ENCODE data around the gene POMC. TPM values are rescaled to one million over a fixed set of nuclear protein-coding genes. Genes with fewer than 3 reads are reported as not detected.

Gene POMC
- total RNA-seq = 1 to 10 TPM; 4.9 to 6.6 (median 6.0) TPM
- total RNA-seq (2013) = 4.6 TPM

DNA sequence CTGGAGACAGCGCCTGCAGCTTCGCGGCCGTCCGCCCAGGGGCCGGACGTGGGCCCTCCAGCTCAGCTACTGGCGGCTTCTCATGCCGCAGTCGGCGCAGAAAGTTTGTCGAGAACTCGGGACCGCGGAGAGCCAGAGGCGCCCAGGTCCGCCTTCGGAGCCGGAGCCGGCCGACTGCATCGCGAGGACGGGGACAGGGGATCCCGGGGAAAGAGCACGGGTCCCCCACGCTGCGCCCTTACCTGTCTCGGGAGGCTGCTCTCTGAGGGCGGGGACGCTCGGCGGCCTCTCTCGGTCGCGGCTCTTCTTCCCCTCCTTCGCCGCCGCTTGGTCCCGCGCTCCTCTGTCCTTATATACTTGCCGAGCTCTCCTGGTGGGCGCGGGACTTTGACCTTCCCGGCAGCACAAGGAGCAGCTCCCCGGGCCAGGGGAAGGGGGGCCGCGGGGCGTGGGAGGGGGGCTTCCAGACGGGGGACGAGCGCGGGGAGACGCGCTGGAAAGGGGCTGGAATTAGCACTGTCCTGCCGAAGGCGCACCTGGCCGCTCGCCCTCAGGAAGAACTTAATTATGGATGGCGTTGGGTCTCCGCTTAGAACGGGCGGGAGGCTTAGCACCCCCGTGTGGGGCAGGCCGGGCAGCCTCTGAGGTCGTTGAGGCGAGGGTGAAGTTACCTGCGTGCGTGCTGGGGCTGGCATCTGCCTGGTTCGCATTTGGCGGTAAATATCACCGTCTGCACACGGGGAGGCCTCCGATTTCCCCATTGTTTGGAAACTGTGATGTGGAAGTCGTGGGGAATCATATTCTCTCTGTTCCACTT, at the start of gene POMC:
Gene POMC, minus strand, starts transcription at position 325 of the 817 bp plus-strand sequence. CDS start 3,808 bp downstream, outside the sequence.
- DNase-seq = peak; percentile 34 to 53
- intact Hi-C loops (cut with micrococcal nuclease) = no loop called here
- WGBS (ENCODE audit: insufficient coverage) = 6% methylated on average over 75 of the region's 75 CpGs
- Histone ChIP-seq H3K4me1 (ENCODE audit: control insufficient read depth, insufficient read depth, low read length) (peaks cover 19% of the 10 kb centered on the region), H3K36me3 (ENCODE audit: control insufficient read depth, insufficient read depth, low read length) (no peaks in the 10 kb centered on the region), H3K27me3 (ENCODE audit: control insufficient read depth, insufficient read depth, low read length) (peaks cover 31% of the 10 kb centered on the region), H3K27ac (ENCODE audit: low read length) (no peak within 1 kb of the TSS), H3K9me3 (ENCODE audit: control insufficient read depth, insufficient read depth, low read length) (no peaks in the 10 kb centered on the region), H3K4me3 (ENCODE audit: low read length) (peak within 1 kb of the TSS; percentile 17)
- Mint-ChIP-seq H3K36me3 (no peaks in the 10 kb centered on the region), H3K4me1 (peaks cover 0 to 12% of the 10 kb centered on the region in 2 donors), H3K27ac (peak within 1 kb of the TSS in 1 of 2 donors; percentile 20), H3K27me3 (ENCODE audit: low read depth in 2 of 2) (peaks cover 64 to 65% of the 10 kb centered on the region in 2 donors), H3K9me3 (no peaks in the 10 kb centered on the region), H3K4me3 (peak within 1 kb of the TSS; percentile 68)
- TF ChIP-seq, protein P1, sequence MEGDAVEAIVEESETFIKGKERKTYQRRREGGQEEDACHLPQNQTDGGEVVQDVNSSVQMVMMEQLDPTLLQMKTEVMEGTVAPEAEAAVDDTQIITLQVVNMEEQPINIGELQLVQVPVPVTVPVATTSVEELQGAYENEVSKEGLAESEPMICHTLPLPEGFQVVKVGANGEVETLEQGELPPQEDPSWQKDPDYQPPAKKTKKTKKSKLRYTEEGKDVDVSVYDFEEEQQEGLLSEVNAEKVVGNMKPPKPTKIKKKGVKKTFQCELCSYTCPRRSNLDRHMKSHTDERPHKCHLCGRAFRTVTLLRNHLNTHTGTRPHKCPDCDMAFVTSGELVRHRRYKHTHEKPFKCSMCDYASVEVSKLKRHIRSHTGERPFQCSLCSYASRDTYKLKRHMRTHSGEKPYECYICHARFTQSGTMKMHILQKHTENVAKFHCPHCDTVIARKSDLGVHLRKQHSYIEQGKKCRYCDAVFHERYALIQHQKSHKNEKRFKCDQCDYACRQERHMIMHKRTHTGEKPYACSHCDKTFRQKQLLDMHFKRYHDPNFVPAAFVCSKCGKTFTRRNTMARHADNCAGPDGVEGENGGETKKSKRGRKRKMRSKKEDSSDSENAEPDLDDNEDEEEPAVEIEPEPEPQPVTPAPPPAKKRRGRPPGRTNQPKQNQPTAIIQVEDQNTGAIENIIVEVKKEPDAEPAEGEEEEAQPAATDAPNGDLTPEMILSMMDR (IDR thresholded peaks at IDR 0.05) = no peak
- peak; percentile 69 to 87 (median 74) for ATAC-seq

DNA sequence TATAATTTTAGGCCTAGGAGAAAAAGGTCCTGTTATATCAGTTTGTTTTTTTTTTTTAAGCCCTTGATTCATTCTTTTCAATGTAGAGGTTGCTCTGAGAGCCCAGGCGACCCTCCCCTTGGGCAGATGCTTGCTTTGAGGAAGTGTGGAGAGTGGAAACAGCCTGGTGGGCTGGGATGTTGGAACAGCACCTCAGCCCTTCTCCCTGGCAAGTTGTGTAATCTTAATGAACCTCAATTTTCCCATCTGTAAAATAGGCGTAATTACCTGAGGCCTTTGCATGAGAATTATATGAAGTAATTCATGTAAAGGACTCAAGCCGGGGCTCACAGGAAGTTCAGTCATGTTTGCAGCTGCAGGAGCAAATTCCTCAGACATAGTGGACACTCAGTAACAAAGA, 49.7 kb upstream of the POMC start:
- Histone ChIP-seq H3K27ac (ENCODE audit: low read length) (no peak overlapping the region), H3K4me1 (ENCODE audit: control insufficient read depth, insufficient read depth, low read length) (peaks cover 17% of the 10 kb centered on the region), H3K4me3 (ENCODE audit: low read length) (no peak overlapping the region), H3K9me3 (ENCODE audit: control insufficient read depth, insufficient read depth, low read length) (no peaks in the 10 kb centered on the region), H3K36me3 (ENCODE audit: control insufficient read depth, insufficient read depth, low read length) (no peaks in the 10 kb centered on the region), H3K27me3 (ENCODE audit: control insufficient read depth, insufficient read depth, low read length) (no peaks in the 10 kb centered on the region)
- Mint-ChIP-seq H3K4me3 (no peak overlapping the region), H3K4me1 (peaks cover 0 to 17% of the 10 kb centered on the region in 2 donors), H3K27me3 (ENCODE audit: low read depth in 2 of 2) (no peaks in the 10 kb centered on the region), H3K9me3 (no peaks in the 10 kb centered on the region), H3K36me3 (no peaks in the 10 kb centered on the region), H3K27ac (no peak overlapping the region)
- DNase-seq (no peak), ATAC-seq (no peak)
- intact Hi-C loops (cut with micrococcal nuclease) = no loop called here
- 94% methylated on average over 3 of the region's 3 CpGs for WGBS (ENCODE audit: insufficient coverage)
- TF ChIP-seq, protein P1 (IDR thresholded peaks at IDR 0.05) = no peak

DNA sequence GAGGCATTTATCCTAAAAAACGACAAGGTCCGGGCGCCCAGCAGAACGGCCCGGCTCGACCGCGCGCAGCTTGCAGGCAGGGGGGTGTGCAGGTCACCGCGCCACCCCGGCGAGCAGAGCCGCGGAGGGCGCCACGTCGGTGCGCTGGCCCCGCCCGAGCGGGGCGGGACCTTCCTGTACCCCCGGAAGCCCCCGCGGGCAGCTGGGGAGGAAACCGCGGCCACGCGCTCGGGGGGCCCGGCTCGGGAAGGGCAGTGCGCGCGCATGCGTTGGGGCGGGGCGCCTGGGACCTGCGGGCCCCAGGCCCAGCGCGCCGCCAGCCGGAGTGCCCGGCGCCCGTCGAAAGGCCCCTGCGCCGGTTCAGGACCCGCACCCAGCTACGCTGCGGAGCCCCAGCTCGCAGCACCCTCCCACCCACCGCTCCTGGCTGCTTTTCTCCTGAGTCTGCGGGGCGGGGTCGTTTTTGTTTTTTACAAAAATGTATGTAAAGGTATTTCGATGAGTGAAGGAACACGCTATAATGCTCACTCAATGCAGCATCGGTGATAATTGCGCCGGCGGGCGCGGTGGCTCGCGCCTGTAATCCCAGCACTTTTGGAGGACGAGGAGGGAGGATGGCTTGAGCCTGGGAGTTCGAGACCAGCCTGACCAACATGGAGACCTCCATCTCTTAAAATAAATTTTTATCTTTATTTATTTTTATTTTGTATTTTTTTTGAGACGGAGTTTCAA, 47.7 kb upstream of the POMC start:
- intact Hi-C loops (cut with micrococcal nuclease) = no loop called here
- no peaks in the 10 kb centered on the region for H3K9me3 Mint-ChIP-seq
- H3K36me3 Mint-ChIP-seq = no peaks in the 10 kb centered on the region
- peak overlapping the region; percentile 72 for H3K4me3 ChIP-seq (ENCODE audit: low read length)
- peak overlapping the region; percentile 81 for H3K27ac ChIP-seq (ENCODE audit: low read length)
- H3K27me3 Mint-ChIP-seq (ENCODE audit: low read depth in 2 of 2) = no peaks in the 10 kb centered on the region
- H3K4me1 Mint-ChIP-seq = peaks cover 0 to 7% of the 10 kb centered on the region in 2 donors
- 2% methylated on average over 69 of the region's 71 CpGs for WGBS (ENCODE audit: insufficient coverage)
- DNase-seq (peak; percentile 87 to 91), ATAC-seq (peak; percentile 96 to 97 (median 96))
- H3K27me3 ChIP-seq (ENCODE audit: control insufficient read depth, insufficient read depth, low read length) = no peaks in the 10 kb centered on the region
- peak overlapping the region; percentile 80 for H3K4me3 Mint-ChIP-seq
- H3K9me3 ChIP-seq (ENCODE audit: control insufficient read depth, insufficient read depth, low read length) = no peaks in the 10 kb centered on the region
- H3K36me3 ChIP-seq (ENCODE audit: control insufficient read depth, insufficient read depth, low read length) = no peaks in the 10 kb centered on the region
- TF ChIP-seq, protein P1 (IDR thresholded peaks at IDR 0.05) = no peak
- H3K4me1 ChIP-seq (ENCODE audit: control insufficient read depth, insufficient read depth, low read length) = peaks cover 17% of the 10 kb centered on the region
- peak overlapping the region; percentile 83 for H3K27ac Mint-ChIP-seq
